Right kidney (tissue), 1 donor: Measurements from ENCODE around the gene PDIA2.

Experiments used
- DNase-seq: peaks from one replicate; pipeline ENCODE4 v3.0.0-alpha.2; 2016

PDIA2 gene

DNA sequence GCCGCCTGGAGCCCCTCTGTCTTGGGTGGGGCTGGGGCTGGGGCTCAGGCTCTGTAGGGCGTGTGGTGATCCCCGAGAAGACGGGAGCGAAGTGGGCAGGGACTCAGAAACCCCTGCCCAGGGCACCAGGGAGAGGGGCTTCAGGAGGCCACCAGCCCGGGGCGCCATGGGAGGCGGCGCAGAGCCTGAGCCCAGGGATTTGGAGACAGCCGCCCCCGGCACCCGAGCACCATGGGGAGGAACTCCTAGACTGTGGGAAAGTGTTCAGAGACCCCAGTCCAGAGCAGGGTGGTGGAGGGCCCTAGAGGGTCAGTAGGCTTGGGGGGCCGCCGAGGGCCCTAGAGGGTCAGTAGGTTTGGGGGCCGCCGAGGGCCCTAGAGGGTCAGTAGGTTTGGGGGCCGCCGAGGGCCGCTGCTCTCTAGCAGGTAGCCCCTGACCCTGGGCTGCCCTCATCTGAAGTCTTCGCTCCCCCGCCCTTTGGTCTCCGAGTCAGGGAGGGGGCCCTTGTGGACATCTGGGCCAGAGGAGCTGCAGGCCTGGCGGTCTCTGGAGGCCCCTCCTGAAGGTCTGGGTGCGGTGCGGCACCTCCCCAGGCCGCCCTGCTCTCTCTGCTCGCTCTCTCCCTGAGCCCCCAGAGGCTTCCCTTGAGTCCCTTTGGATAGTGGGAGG is 1.8 kb upstream of the PDIA2 start:
- no peak for DNase-seq

DNA sequence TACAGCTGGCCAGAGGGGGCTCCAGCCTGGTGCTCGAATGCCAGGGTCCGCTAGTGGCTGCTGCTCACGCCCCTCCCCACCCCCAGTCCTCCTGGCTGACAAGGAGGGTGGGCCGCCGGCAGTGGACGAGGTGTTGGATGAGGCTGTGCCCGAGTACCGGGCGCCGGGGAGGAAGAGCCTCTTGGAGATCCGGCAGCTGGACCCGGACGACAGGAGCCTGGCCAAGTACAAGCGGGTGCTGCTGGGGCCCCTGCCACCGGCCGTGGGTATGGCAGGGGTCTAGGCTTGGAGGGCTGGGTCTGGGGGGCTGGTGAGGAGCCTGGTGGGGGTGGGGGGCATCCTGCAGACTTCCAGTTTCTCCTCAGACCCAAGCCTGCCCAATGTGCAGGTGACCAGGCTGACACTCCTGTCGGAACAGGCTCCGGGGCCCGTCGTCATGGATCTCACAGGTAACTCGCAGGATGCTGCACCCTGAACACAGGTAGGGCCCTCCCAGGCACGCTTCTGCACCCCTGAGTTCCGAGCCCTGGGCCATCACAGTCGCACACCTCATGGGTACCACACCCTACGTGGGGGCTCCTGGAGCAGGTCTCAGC is 1.2 kb upstream of the PDIA2 start:
- no peak for DNase-seq

DNA sequence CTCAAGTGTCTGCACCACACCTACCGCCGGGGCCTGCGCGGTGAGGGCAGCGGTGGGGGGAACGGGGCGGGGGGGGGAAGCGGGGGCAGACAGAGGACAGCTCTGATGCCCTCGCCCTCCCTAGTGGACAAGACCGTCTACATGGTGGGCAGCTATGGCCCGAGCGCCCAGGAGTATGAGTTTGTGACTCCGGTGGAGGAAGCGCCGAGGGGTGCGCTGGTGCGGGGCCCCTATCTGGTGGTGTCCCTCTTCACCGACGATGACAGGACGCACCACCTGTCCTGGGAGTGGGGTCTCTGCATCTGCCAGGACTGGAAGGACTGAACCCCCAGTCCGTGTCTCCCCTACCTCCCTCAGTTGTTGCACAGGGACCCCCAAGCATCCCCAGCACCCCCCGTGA is 473 bp upstream of the PDIA2 start:
- DNase-seq, result no peak

DNA sequence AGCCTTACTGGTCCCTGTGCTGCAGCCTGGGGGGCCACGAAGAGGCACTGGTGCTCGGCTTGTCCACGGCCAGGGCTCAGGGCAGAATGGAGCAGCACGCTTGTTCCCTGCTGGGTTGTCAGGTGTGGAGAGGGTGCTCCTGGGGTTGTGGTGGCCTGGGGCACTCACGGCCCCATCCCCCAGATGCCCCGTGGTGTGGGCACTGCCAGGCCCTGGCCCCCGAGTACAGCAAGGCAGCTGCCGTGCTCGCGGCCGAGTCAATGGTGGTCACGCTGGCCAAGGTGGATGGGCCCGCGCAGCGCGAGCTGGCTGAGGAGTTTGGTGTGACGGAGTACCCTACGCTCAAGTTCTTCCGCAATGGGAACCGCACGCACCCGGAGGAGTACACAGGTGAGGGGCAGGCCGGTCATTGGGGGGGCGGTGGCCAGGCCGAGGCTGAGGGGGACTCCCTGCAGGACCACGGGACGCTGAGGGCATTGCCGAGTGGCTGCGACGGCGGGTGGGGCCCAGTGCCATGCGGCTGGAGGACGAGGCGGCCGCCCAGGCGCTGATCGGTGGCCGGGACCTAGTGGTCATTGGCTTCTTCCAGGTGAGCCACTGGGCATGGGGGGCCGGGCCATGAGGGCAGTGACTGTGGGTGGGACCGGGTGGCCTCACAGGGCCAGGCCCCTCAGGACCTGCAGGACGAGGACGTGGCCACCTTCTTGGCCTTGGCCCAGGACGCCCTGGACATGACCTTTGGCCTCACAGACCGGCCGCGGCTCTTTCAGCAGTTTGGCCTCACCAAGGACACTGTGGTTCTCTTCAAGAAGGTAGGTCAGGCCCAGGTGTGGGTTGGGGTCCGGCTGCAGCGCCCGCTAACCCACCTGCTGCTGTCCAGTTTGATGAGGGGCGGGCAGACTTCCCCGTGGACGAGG is 1.5 kb downstream of the PDIA2 start:
- no peak for DNase-seq

DNA sequence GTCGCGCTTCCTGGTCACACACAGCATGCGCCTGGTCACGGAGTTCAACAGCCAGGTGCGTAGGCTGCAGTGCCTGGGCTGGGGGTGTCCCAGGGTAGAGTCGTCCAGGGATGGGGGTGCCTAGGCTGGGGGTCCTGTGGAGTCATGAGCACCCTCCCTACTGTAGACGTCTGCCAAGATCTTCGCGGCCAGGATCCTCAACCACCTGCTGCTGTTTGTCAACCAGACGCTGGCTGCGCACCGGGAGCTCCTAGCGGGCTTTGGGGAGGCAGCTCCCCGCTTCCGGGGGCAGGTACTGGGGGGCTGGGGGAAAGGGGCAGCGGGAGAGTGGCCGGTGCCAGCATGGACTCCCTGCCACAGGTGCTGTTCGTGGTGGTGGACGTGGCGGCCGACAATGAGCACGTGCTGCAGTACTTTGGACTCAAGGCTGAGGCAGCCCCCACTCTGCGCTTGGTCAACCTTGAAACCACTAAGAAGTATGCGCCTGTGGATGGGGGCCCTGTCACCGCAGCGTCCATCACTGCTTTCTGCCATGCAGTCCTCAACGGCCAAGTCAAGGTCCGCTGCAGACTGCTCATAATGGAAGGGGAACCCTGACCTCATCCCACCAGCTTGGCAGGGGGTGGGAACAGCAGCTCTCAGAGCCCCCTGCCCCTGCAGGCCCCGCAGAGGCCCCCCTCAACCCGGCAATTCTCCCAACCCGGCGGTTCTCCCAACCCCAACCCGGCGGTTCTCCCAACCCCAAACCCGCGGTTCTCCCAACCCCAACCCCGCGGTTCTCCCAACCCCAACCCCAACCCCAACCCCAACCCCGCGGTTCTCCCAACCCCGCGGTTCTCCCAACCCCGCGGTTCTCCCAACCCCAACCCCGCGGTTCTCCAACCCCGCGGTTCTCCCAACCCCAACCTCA is 2.4 kb downstream of the PDIA2 start:
- no peak for DNase-seq

DNA sequence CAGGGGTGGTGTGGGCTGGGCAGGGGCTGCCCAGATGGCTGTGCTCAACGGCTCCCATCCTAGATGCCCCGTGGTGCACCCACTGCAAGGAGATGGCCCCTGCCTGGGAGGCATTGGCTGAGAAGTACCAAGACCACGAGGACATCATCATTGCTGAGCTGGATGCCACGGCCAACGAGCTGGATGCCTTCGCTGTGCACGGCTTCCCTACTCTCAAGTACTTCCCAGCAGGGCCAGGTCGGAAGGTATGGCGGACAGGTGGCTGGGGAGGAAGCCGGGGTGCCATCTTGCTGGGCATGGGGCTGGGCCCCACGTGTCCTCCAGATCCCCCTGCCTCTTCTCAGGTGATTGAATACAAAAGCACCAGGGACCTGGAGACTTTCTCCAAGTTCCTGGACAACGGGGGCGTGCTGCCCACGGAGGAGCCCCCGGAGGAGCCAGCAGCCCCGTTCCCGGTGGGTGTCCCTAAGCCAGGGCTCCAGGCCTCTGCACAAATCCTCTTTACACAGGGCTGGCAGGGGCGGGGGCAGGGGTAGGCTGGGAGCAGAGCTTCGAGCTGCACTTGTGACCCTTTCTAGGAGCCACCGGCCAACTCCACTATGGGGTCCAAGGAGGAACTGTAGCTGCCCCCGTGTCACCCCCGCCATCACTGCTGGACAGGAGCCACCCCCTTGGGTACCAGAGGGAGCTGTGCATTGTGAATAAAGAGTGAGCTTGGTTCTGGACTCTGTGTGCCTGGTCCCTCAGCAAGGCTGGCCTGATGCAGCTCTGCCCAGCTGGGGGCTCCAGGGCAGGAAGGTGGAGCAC is 3.7 kb downstream of the PDIA2 start:
- no peak for DNase-seq

DNA sequence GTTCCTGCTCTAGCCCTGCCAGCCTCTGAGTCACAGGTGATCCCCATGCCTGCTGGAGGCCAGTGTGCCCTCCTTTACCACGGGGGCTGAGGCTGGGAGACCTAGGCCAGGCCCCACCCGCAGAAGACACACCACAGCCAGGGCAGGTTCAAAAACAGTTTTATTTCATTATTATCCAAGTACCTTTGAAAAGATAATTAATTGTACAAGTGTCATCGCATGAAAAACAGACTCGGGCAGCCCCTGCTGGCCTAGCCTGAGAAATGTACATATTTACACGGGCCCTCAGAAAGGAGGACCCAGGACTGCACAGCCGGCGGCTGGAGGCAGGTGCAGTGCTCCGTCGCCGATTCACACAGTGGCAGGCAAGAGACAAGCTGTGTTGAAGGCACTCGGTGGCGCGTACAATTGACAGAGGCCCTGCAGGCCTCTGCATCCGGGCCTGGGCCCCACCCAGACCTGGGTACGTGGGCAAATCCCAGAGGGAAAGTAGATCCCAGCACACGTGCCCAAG is 4.4 kb downstream of the PDIA2 start:
- DNase-seq, result no peak

DNA sequence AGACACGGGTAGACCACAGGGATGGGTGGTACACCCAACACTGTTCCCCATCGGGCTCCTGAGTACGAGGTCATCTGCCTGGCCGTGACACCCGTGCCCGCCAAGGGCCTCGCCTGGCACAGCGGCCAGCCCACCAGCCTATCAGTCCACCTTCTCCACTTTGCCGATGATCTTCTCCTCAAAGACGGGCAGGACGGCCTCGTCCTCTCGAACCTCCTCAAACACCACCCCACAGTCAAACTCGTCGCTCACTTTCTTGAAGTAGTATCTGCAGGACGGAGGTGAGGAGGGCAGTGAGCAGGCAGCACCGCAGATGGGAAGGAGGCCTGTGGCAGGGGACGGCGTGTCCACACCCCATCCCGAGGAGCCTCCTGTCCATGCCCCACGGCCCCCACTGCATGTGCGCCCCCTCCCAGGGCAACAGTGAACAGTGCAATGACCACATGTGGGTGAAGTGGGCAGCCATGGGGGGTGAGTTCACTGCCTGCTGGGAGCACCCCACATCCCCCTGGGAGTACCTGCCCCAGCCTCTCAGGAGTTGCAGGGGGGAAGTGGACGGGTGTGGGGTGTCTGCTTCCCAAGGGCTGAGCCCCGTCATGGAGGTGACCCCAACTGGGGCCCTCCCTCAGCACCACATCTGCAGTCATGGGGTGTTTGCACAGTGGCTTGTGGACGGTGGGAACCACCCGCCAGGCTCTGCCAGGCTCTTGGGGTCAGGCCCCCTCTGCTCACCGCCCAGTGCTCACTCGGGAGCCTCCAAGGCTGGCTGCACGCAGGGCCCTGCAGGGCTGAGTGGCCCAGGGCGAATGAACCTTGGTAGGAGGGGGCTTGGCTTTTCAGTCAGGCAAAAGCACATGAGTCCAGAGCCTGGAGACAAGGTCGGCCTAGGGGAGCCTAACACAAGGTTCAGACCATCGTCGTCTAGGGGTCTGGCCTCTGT is 5.3 kb downstream of the PDIA2 start:
- DNase-seq, result no peak

DNA sequence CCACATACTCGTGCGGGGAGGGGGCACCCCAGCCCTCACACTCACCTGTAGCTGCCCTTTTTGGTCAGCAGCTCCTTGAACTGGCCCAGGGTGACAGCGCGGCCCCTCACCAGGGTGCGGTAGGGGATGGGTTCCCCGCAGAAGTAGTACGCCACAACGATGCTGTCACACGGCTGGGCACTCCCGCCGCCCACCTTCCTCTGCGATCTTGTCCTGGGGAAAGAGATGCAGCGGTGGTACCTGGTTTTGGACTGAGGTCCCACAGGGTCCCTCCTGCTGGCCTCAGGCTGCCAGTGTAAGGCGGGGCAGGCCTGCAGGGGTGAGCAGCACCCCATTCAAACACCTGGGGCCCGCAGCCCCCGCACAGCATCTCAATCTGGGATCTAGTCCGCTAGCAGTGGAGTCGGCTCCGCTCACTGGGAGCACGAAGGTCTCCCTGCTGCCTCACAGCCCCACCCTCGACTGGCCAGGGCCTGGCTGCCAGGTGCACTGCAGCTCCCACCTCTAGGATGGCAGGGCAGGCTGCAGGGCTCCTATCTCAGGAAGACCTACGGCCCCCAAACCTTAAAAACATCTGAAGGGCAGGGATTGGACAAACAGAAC is 6.5 kb downstream of the PDIA2 start:
- DNase-seq, result no peak

DNA sequence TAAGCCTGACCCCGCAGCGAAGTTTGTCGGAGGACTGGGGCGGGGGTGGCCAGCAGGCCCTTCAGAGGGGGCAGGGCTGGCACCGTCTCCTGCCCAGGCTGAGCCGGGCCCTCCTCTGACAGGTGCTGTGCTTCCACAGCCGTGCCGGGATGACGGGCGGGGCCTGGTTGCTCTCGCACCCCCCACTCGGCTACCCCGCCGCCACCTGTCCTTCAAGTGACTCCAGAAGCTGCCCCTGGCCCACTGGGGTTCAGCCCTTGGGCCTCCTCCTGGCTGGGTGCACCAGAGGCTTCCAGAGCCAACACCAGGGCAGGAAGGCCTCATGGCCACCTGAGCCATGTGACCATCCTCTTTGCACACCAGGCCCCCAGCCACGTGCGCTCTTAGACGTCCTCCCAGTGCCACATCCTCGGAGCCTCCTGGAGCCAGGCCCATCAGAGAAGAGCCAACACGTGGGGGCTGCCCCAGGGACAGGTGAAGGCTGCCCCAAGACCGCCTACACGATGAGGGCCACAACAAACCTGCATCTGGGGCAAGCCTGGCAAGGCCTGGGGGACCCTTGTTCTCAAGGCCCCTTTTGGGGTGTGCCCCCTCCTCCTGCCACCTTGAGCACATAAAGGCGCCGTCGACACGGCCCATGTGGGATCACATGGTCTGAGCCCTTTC is 7.2 kb downstream of the PDIA2 start:
- no peak for DNase-seq

DNA sequence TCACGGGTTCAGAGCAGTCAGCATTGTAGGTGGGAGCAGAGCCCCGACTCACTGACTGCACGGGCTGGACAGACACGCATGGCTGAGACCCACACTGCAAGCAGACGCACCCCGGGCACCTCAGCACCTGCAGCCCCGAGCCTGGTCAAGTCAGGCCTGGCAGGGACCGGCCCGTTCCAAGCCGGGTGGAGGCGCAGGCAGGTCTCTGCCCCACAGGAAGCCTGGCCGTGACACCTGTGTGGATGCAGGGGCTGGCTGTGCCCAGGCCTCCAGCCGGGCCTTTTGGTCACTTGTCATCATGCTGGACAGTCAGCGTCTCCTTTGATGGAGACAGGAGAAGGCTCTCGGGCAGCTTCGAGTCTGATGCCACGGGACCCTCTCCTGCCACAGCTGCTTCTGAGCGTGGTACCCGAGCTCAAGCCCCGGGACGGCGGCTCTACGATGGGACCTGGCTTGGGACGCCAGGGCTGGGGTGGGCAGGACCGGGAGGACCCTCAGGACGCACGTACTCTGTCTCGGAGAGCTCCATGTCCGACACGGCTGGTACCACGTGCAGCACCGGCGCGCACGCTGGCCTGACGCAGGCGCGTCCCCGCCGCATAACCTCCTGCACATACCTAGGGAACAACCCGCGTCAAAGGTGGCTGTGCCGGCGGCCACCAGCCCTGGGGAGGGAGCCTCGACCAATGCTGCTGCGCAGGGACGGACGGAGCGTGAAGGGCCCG is 7.9 kb downstream of the PDIA2 start:
- DNase-seq, result no peak

DNA sequence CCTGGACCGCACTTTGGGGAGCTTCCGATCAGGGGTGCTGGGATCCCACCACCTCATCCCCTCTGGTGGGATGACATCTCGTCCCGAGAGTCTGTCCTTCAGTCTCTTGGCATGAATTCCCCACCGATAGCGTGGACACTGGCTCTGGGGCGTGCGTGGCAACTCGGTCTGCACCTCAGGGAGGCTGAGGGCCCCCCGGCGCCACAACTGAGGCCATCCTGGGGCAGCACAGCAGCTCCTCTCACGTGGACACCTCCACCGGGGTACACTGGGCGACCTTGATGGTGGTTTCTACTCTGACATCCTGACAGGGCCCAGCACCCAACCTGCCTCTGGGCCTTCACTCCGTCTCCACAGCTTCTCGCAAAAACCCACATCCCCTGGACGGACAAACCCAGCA is 8.6 kb downstream of the PDIA2 start:
- DNase-seq, result no peak

DNA sequence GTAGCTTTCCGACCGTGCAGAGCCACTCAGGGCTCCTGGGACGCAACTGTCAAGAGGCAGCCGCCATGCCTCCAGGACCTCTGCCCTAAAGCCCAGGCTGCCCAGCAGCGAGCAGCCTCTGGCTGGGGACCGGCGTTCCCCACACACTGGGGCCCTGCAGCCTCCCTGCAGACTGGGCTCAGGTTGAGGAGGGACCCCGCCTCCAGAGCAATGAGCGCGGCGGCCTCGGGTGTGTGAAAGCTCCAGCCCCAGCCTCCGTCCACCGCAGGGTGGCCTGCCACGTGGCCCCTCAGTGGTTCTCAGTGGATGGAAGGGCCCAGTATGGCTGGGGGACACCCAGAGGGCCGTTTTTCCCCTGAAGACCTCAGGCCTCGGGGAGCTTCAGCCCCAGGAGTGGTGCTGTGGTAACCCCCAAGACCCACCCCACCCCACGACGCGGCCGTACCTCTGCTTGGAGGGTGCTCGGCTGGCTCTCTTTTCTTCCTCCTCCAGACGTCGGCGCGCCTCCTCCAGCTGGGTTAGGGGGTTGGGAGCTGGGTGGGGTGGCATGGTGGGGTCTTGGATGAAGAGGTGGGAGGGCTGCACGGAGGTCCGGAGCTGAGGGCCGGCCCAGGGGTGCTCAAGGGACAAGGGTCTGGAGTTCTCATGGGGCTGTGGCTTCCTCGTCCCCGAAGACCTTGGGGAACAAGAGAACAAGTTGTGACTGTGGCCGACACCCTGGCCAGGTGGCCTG is 10.2 kb downstream of the PDIA2 start:
- DNase-seq, result no peak

DNA sequence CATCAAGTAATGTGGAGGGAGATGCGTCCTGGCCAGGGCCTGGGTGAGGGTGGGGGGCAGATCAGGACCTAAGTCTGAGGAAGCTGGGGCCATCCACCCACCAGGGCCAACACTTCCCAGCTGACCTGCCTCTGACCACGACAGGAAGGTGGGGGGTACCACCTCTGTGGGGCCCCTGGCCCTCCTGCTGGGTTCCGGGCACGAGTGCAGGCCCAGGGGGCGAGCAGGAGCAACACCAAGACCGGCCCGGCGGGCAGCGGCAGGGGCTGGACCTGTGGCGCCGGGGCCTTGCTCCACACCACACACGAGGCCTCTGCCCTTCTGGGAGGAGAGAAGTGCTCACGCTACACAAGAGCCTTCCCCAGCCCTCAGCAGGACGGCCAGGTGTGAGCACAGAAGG is 13.3 kb downstream of the PDIA2 start:
- no peak for DNase-seq

DNA sequence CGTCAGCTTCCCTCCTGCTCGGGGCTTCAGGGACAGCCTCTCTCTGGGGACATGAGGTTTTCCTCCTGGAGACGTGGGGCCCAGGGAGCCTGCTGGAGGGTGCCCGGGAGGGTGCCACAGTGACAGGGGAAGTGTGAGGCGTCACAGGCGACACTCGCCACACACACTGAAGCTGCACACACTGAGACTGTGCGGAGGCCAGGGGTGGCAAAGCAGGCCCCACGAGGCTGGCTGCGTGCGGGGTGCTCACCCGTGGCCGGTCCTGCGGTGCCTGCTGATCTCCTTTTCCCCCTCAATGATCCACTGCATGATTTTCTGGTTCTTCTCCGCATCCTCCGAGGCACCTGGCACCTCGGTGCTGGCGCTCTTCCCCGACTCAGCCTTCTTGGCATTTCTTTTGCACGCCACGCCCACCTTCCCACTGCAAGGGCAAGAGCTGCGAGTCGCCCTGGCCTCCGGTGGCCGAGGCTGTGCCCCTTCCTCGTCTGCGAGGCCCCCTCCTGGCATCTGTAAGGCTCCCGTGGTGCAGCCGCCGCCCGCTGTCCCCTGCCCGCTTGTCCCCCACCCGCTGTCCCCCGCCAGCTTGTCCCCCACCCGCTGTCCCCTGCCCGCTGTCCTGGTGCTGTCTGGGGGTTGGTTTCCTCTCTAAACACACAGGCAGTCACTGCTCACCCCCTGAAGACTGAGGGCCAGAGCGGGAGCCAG is 14.0 kb downstream of the PDIA2 start:
- DNase-seq, result no peak

DNA sequence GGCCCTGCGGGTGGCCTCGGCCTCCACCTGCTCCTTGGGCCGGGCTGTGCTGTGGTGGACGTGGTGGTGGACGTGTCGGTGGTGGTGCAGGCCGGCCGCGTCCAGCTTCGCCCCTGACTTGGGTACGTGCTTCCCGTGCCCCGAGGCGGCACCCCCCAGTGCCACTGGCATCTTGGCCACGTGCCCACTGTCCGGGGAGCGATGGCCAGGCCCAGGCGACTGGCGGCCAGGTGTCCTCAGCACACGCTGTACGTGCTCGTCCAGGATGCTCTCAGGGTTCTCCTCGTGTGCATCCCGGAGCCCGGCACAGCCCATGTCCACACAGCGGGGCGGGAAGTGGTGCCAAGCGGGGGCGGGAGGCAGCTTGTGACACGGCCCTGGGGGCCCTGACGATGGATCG is 14.9 kb downstream of the PDIA2 start:
- DNase-seq, result no peak

DNA sequence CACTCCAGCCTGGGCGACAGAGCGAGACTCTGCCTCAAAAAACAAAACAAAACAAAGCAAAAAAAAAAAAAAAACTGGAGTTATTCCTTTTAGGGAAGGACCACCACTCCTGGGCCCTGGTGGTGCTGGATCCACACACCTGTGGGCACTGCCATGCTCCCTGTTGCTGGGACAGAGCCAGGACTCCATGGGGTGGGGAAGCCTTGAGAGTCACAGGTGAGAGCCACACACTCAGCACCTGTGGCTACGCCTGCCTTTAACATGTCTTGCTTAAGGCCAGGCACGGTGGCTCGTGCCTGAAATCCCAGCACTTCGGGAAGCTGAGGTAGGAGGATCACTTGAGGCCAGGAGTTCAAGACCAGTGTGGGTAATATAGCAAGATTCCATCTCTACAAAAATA is 18.3 kb downstream of the PDIA2 start:
- no peak for DNase-seq
